Measurements from ENCODE around the gene PIP5K1C. TPM values are rescaled to one million over a fixed set of nuclear protein-coding genes. Genes with fewer than 3 reads are reported as not detected.
"Not testable (repeated sequence)": the region's sequence is repeated elsewhere in the genome, so short reads cannot be mapped to it uniquely, and the experiment has no call there.

Gene PIP5K1C
- total RNA-seq, 1 experiment from 2014 or later = 24.5 TPM

- H3K27me3 ChIP-seq (replicated peaks; ENCODE audit: control insufficient read depth, insufficient read depth, low read length) = no peaks in the 10 kb centered on the region
- H3K4me3 Mint-ChIP-seq (ENCODE audit: unreplicated experiment) = no peak overlapping the region
- H3K36me3 Mint-ChIP-seq (ENCODE audit: insufficient read depth, unreplicated experiment) = peaks cover 15% of the 10 kb centered on the region
- ChIA-PET POLR2A (no interaction called here), CTCF (no interaction called here)
- intact Hi-C loops (cut with micrococcal nuclease; ENCODE audit: unreplicated experiment) = no loop called here
- H3K27ac Mint-ChIP-seq (ENCODE audit: unreplicated experiment) = no peak overlapping the region
- H3K4me3 ChIP-seq (ENCODE audit: low read depth, low read length) = no peak overlapping the region
- H3K36me3 ChIP-seq (ENCODE audit: control insufficient read depth, insufficient read depth, low read length) = no peaks in the 10 kb centered on the region
- no peak for TF ChIP-seq CTCF (IDR thresholded peaks at IDR 0.05; ENCODE audit: insufficient read depth in 1 of 2, low read depth in 1 of 2, low read length in 1 of 2, severe bottlenecking in 1 of 2, unreplicated experiment in 1 of 2)
- H3K4me1 ChIP-seq = no peaks in the 10 kb centered on the region
- BruUV-seq (replicated peaks) = no TSS peak
- H3K9me3 ChIP-seq = no peaks in the 10 kb centered on the region
- H3K9me3 Mint-ChIP-seq (ENCODE audit: unreplicated experiment) = no peaks in the 10 kb centered on the region
- H3K4me1 Mint-ChIP-seq (ENCODE audit: low read depth, unreplicated experiment) = no peaks in the 10 kb centered on the region
- H3K27me3 Mint-ChIP-seq (ENCODE audit: insufficient read depth, unreplicated experiment) = no peaks in the 10 kb centered on the region
- no peak for DNase-seq
These were observed 48.6 kb downstream of the PIP5K1C start for GRCh38 chr19:3651684-3652083.

GRCh38 chr19:3649888-3650287 is 50.4 kb downstream of the PIP5K1C start:
- Mint-ChIP-seq H3K9me3 (ENCODE audit: unreplicated experiment) (no peaks in the 10 kb centered on the region), H3K27ac (ENCODE audit: unreplicated experiment) (no peak overlapping the region), H3K4me1 (ENCODE audit: low read depth, unreplicated experiment) (no peaks in the 10 kb centered on the region), H3K36me3 (ENCODE audit: insufficient read depth, unreplicated experiment) (peaks cover 18% of the 10 kb centered on the region), H3K4me3 (ENCODE audit: unreplicated experiment) (no peak overlapping the region), H3K27me3 (ENCODE audit: insufficient read depth, unreplicated experiment) (no peaks in the 10 kb centered on the region)
- TF ChIP-seq CTCF (IDR thresholded peaks at IDR 0.05; ENCODE audit: insufficient read depth in 1 of 2, low read depth in 1 of 2, low read length in 1 of 2, severe bottlenecking in 1 of 2, unreplicated experiment in 1 of 2) = no peak
- no peak for DNase-seq
- no TSS peak for BruUV-seq (replicated peaks)
- Histone ChIP-seq H3K4me1 (no peaks in the 10 kb centered on the region), H3K4me3 (ENCODE audit: low read depth, low read length) (no peak overlapping the region), H3K36me3 (ENCODE audit: control insufficient read depth, insufficient read depth, low read length) (no peaks in the 10 kb centered on the region), H3K27me3 (replicated peaks; ENCODE audit: control insufficient read depth, insufficient read depth, low read length) (no peaks in the 10 kb centered on the region), H3K9me3 (no peaks in the 10 kb centered on the region)
- intact Hi-C loops (cut with micrococcal nuclease; ENCODE audit: unreplicated experiment) = no loop called here
- ChIA-PET CTCF (no interaction called here), POLR2A (no interaction called here)

GRCh38 chr19:3648037-3648905 is 52.0 kb downstream of the PIP5K1C start:
- ChIA-PET CTCF (no interaction called here), POLR2A (no interaction called here)
- no peaks in the 10 kb centered on the region for H3K27me3 ChIP-seq (replicated peaks; ENCODE audit: control insufficient read depth, insufficient read depth, low read length)
- intact Hi-C loops (cut with micrococcal nuclease; ENCODE audit: unreplicated experiment) = no loop called here
- H3K27ac Mint-ChIP-seq (ENCODE audit: unreplicated experiment) = no peak overlapping the region
- no peak overlapping the region for H3K4me3 ChIP-seq (ENCODE audit: low read depth, low read length)
- BruUV-seq (replicated peaks) = no TSS peak
- no peak for TF ChIP-seq CTCF (IDR thresholded peaks at IDR 0.05; ENCODE audit: insufficient read depth in 1 of 2, low read depth in 1 of 2, low read length in 1 of 2, severe bottlenecking in 1 of 2, unreplicated experiment in 1 of 2)
- H3K27me3 Mint-ChIP-seq (ENCODE audit: insufficient read depth, unreplicated experiment) = no peaks in the 10 kb centered on the region
- no peak for DNase-seq
- H3K36me3 ChIP-seq (ENCODE audit: control insufficient read depth, insufficient read depth, low read length) = no peaks in the 10 kb centered on the region
- H3K9me3 Mint-ChIP-seq (ENCODE audit: unreplicated experiment) = no peaks in the 10 kb centered on the region
- no peaks in the 10 kb centered on the region for H3K9me3 ChIP-seq
- no peaks in the 10 kb centered on the region for H3K4me1 Mint-ChIP-seq (ENCODE audit: low read depth, unreplicated experiment)
- H3K4me1 ChIP-seq = no peaks in the 10 kb centered on the region
- H3K36me3 Mint-ChIP-seq (ENCODE audit: insufficient read depth, unreplicated experiment) = peaks cover 12% of the 10 kb centered on the region
- H3K4me3 Mint-ChIP-seq (ENCODE audit: unreplicated experiment) = no peak overlapping the region

GRCh38 chr19:3647102-3647501 is 53.2 kb downstream of the PIP5K1C start:
- POLR2A ChIA-PET; DNase-seq; H3K27me3 Mint-ChIP-seq (ENCODE audit: insufficient read depth, unreplicated experiment); H3K4me1 Mint-ChIP-seq (ENCODE audit: low read depth, unreplicated experiment); BruUV-seq (replicated peaks); H3K9me3 ChIP-seq; H3K36me3 ChIP-seq (ENCODE audit: control insufficient read depth, insufficient read depth, low read length); H3K9me3 Mint-ChIP-seq (ENCODE audit: unreplicated experiment); intact Hi-C loops (cut with micrococcal nuclease; ENCODE audit: unreplicated experiment); H3K27me3 ChIP-seq (replicated peaks; ENCODE audit: control insufficient read depth, insufficient read depth, low read length); H3K4me3 Mint-ChIP-seq (ENCODE audit: unreplicated experiment); H3K4me1 ChIP-seq; H3K27ac Mint-ChIP-seq (ENCODE audit: unreplicated experiment); H3K4me3 ChIP-seq (ENCODE audit: low read depth, low read length); CTCF ChIA-PET: not testable (repeated sequence)
- peaks cover 12% of the 10 kb centered on the region for H3K36me3 Mint-ChIP-seq (ENCODE audit: insufficient read depth, unreplicated experiment)
